IPS-18c (cell line): ENCODE results near the gene ANKRD44.

ENCODE experiments used
- H3K4me3 ChIP-seq: 2 replicates; pipeline ENCODE4 v1.7.0; 2013; ENCODE audit warnings: low read depth, mild to moderate bottlenecking, low read length, moderate library complexity; ENCODE audit not compliant: insufficient read depth
- H3K9me3 ChIP-seq: one replicate; pipeline ENCODE4 v1.6.1; 2013; ENCODE audit warnings: mild to moderate bottlenecking, low read length, moderate library complexity; ENCODE audit not compliant: control insufficient read depth, insufficient read depth

Gene ANKRD44

GRCh38 chr2:196955036-196955435 lies 355.5 kb downstream of the ANKRD44 start:
- H3K9me3 ChIP-seq: no peaks in the 10 kb centered on the region
- no peak overlapping the region for H3K4me3 ChIP-seq

DNA sequence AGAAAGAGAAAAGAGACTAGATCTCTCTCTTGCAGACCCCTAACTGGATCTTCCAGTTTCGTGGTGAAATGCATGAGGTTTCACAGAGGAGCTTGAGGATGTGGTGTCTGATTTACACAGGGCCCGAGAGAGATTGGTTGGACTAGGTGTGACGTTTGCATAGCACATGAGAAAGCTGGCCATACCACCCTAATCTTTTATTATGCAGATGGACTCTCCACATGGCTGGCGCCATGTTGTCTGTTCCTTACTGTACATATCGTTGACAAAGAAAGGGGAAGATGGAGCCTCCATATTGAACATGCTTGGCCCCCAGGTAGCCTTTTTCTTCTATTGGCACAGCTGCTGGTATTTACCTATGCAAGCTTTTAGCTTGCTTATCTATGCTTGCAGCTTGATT lies 356.6 kb downstream of the ANKRD44 start:
- Histone ChIP-seq H3K9me3 (no peaks in the 10 kb centered on the region), H3K4me3 (no peak overlapping the region)

DNA sequence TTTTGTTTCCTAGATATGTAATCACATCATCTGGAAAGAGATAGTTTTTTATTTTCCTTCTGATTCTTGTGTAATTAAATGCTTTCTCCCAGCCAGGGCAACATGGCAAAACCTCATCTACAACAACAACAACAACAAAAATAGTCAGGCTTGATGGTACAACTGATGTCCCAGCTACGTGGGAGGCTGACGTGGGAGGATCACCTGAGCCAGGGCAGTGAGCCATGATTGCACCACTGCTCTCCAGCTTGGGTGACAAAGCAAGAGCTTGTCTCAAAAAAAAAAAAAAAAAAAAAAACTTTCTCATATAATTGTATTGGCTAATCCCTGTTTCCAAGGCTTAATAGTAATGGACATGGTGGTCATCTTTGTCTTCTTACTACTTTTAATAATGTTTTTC lies 357.6 kb downstream of the ANKRD44 start:
- Histone ChIP-seq H3K4me3 (no peak overlapping the region), H3K9me3 (no peaks in the 10 kb centered on the region)

DNA sequence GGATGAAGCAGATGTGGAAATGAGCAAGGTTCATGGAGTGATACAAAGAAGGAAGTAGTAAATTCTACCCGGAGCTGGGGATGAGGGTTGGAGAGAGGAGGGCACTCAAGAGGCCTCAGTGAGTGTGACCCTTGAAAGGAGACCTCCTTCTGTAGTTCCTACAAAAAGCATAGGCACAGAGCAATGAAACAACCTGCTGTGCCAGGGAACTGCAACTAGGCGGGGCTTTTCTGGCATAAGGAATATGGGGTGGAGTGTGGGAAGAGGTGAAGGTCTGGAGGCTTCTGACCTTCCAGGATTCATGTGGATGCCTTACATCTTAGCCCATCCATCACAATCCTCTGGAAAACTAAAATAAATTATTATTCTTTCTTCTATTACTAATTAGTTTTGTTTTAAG lies 358.6 kb downstream of the ANKRD44 start:
- H3K4me3 ChIP-seq: no peak overlapping the region
- H3K9me3 ChIP-seq: no peaks in the 10 kb centered on the region

GRCh38 chr2:196949116-196949515 lies 361.5 kb downstream of the ANKRD44 start:
- no peak overlapping the region for H3K4me3 ChIP-seq
- H3K9me3 ChIP-seq: no peaks in the 10 kb centered on the region

DNA sequence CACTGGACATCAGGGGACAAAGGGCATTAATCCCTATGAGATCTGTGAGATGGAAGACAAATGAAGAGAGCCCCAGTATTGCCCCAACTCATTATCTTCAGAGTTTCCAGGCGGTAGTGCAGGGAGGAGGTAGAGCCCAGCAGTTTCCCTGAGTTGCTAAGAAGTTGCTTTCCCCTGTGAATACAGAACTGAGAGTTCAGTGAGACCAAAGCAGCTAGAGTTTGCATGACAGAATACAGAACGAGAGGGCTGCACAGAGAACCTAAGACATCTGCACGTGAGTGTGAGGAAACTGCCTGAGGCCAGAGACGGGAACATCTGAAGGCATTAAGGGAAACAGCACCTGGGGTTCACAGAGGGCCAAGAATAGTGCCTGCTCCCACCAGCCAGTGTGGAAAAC lies 366.0 kb downstream of the ANKRD44 start:
- H3K9me3 ChIP-seq: no peaks in the 10 kb centered on the region
- no peak overlapping the region for H3K4me3 ChIP-seq

GRCh38 chr2:196941398-196942078 lies 369.0 kb downstream of the ANKRD44 start:
- Histone ChIP-seq H3K9me3 (no peaks in the 10 kb centered on the region), H3K4me3 (no peak overlapping the region)

- Histone ChIP-seq H3K9me3 (no peaks in the 10 kb centered on the region), H3K4me3 (no peak overlapping the region)
Observed at GRCh38 chr2:196939371-196939770, 371.2 kb downstream of the ANKRD44 start.
